Effector memory CD8-positive, alpha-beta T cell (primary cell): ENCODE measurements around the gene ST14.

Source experiments
- ATAC-seq: fragments of 150-1000 bp; cut with Tn5 transposase; replicated peaks from 2 replicates; pipeline ENCODE4 v1.10.0; 2021; ENCODE audit warnings: mild to moderate bottlenecking, moderate library complexity
- DNase-seq, 3 experiments: peaks; one replicate each; pipeline ENCODE4 v3.0.0; 2021
- H3K27ac Mint-ChIP-seq, 2 donors: one replicate each; pipeline ENCODE4 v1.8.0; 2022; ENCODE audit warnings: mild to moderate bottlenecking in 2 of 2, mixed read lengths in 2 of 2, moderate library complexity in 2 of 2
- H3K27me3 Mint-ChIP-seq, 2 donors: one replicate each; pipeline ENCODE4 v1.8.0; 2022; ENCODE audit warnings: mixed read lengths in 2 of 2
- H3K36me3 Mint-ChIP-seq: one replicate; pipeline ENCODE4 v1.8.0; 2022; ENCODE audit warnings: mild to moderate bottlenecking, moderate library complexity, mixed read lengths; ENCODE audit not compliant: insufficient read depth
- H3K4me1 Mint-ChIP-seq, 2 donors: one replicate each; pipeline ENCODE4 v1.8.0; 2022; ENCODE audit warnings: low read depth in 2 of 2, mixed read lengths in 2 of 2
- H3K4me3 Mint-ChIP-seq, 2 donors: one replicate each; pipeline ENCODE4 v1.8.0; 2022; ENCODE audit warnings: mild to moderate bottlenecking in 2 of 2, mixed read lengths in 2 of 2, moderate library complexity in 2 of 2
- H3K9me3 Mint-ChIP-seq, 2 donors: one replicate each; pipeline ENCODE4 v1.8.0; 2022; ENCODE audit warnings: mixed read lengths in 2 of 2

The ST14 gene

DNA sequence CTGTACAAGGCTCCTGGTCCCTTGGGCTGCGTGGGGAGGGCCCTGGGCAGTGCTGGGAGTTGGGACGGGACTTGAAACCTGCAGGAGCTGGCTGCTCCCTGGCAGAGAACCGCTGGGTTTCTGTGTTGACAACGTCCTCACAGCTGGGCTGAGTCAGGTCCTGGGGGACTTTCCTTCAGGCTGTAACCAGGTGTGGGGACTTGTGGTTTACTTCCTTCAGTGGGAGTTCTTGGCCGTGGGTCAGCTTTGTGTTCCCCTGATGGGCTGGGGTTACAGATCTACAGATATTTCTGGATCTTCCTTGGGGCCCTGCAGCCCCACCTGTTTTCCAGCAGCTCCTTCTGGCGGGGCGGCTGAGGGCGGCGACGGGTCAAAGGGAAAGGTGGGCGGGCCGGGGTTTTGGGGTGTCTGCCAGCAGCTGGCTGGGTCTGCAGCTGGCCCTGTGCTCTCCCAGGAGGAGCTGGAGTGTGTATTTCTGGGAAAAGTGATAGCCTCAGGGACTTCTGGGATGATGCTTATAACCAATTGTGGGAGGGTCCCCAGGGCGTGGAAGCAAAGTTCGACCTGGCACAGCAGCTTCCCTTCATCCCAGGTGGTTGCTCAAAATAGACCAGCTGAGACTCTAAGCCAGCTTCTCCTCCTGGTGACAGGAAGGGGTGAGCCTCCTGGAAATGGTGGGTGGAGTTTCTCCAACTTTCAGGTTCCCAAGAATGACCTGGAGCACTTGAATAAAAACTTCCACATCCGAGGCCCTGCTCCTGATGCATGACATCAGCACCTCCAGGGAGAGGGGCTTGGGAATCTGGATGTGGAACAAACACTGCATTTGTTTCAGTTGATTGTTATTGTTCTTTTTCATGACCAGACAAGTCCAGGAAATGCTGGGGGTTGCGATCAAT lies 19.1 kb downstream of the ST14 start:
- Mint-ChIP-seq H3K27ac (no peak overlapping the region), H3K4me1 (no peaks in the 10 kb centered on the region)
- no peak for DNase-seq

DNA sequence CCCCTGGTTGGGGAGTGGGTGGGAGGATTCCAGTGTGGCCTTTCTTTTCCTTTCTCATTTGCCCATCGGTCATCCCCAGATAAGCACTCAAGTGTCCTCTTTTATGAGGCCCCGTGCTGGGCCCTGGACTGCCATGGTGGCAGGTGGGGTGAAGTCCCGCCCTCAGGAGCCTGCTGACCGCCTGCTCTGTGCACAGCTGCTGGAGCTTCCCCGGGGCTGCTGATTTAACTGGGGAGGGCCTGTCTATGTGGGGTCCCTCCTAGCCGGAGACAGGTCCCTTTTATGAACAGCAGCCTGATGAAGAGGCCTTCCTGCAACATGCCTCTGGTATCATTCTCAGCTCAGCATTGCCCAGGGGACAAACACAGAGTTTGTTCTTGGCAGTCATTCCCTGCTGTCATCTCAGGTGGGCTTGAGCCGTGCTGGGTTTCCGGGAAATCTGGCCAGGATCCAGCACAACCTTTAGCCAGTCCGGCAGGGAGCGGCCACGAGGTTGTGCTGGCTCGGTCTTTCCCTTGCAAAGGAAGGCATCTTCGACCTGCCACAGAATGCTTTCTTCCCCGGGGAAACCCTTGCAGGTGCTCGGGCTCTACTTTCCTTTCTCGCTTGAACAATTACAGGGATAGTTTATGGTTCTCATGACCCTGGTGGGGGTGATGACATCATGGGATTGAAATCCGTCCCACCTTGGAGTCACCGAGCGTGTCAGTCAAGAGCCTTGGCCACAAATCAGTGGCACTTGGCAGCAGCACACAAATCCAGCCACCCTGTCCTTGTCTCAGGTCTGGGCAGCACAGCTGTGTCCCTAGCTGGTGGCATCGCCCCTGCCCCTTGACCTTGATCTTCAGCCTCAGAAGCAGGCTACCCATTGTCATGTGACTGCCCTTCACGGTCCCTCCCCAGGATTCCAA lies 20.1 kb downstream of the ST14 start:
- no peak overlapping the region for H3K27ac Mint-ChIP-seq
- no peaks in the 10 kb centered on the region for H3K4me1 Mint-ChIP-seq
- ATAC-seq = no peak

More for the DNA sequence above, 19.1 kb downstream of the ST14 start:
- H3K27me3 Mint-ChIP-seq = peaks cover 30 to 54% of the 10 kb centered on the region in 2 donors
- H3K9me3 Mint-ChIP-seq = peaks cover 3 to 9% of the 10 kb centered on the region in 2 donors
- no peaks in the 10 kb centered on the region for H3K36me3 Mint-ChIP-seq
- no peak overlapping the region for H3K4me3 Mint-ChIP-seq
- no peak for ATAC-seq

DNA sequence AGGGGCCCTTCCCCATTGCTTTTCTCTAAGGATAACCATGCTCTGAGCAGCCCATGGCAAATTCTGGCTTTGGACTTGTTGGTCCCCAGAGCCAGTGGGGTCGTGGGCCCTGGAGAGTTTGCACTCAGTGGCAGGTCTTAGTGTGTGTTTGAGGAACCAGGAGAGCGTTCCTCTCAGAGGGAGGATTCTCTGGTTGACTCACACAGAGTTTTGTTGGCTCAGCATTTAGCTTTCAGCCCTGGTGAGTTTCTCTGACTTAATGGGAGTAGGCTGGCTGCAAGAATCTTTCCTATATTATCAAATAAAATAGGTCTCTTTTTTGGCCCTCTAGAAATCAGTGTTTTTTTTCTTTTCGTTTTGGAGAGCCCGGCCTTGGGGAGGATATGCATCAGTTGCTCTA lies 20.9 kb downstream of the ST14 start:
- Mint-ChIP-seq H3K9me3 (no peaks in the 10 kb centered on the region), H3K27ac (no peak overlapping the region), H3K4me1 (no peaks in the 10 kb centered on the region), H3K36me3 (no peaks in the 10 kb centered on the region), H3K27me3 (peaks cover 39 to 50% of the 10 kb centered on the region in 2 donors), H3K4me3 (no peak overlapping the region)
- ATAC-seq (no peak), DNase-seq (no peak)

More for the DNA sequence above, 20.1 kb downstream of the ST14 start:
- Mint-ChIP-seq H3K9me3 (peaks cover 2 to 7% of the 10 kb centered on the region in 2 donors), H3K27me3 (peaks cover 35 to 56% of the 10 kb centered on the region in 2 donors), H3K36me3 (no peaks in the 10 kb centered on the region), H3K4me3 (no peak overlapping the region)
- no peak for DNase-seq

DNA sequence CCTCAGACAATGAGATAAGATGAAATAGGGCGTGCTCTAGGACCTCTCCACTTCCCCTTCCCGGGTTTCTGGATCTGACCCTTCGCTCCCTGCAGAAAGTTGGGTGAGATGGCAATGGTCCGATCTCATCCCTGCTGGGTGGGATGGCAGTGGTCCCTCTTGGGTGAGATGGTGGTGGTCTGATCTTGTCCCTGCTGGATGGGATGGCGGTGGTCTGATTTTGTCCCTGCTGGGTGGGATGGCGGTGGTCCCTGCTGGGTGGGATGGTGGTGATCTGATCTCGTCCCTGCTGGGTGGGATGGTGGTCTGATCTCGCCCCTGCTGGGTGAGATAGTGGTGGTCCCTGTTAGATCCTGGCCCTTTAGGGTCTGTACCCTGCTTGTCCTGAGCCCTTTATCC lies 21.3 kb downstream of the ST14 start:
- DNase-seq (no peak), ATAC-seq (no peak)
- no peaks in the 10 kb centered on the region for H3K4me1 Mint-ChIP-seq
- no peak overlapping the region for H3K27ac Mint-ChIP-seq
- no peaks in the 10 kb centered on the region for H3K36me3 Mint-ChIP-seq
- no peak overlapping the region for H3K4me3 Mint-ChIP-seq
- H3K9me3 Mint-ChIP-seq = no peaks in the 10 kb centered on the region
- peaks cover 44 to 50% of the 10 kb centered on the region in 2 donors for H3K27me3 Mint-ChIP-seq

- Mint-ChIP-seq H3K4me1 (no peaks in the 10 kb centered on the region), H3K27me3 (peaks cover 44 to 50% of the 10 kb centered on the region in 2 donors), H3K36me3 (no peaks in the 10 kb centered on the region), H3K27ac (no peak overlapping the region), H3K9me3 (no peaks in the 10 kb centered on the region), H3K4me3 (no peak overlapping the region)
- ATAC-seq = no peak
- DNase-seq = no peak
These were observed 22.0 kb downstream of the ST14 start for GRCh38 chr11:130181295-130182272.

DNA sequence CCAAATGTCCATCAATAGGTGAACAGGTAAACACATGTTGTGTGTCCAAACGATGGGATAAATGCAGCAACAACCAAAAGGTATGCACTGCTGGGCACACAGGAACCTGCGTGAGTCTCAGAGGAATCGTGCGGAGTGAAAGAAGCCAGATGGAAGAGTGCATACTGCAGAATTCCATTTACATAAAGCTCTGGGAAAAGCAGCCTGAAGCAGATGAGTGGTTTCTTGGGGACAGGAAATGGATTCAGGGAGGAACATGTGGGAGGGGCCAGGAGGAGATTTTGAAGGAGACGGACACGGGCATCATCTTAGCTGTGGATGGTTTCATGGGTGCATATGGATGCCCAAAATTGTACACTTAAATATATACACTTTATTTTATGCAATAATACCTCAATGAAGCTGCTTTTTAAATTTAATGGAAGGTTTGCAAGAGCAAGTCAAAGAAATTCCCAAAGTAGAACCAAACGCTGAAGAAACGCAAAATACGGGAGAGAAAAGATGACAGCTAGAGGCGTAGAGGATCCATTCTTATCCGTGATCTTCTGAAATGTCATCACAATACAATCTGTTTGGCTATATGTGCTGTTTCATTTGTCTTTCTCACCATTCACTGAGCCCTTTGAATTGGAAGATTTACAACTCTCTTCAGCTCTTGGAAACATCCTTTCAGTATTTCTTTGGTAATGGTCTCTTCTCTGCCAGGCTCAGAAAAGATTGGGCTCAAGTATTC lies 24.5 kb downstream of the ST14 start:
- Mint-ChIP-seq H3K27ac (no peak overlapping the region), H3K4me3 (no peak overlapping the region), H3K9me3 (no peaks in the 10 kb centered on the region), H3K4me1 (no peaks in the 10 kb centered on the region), H3K36me3 (no peaks in the 10 kb centered on the region), H3K27me3 (peaks cover 44 to 64% of the 10 kb centered on the region in 2 donors)
- ATAC-seq (no peak), DNase-seq (no peak)

GRCh38 chr11:130187096-130187495 lies 27.5 kb downstream of the ST14 start:
- Mint-ChIP-seq H3K36me3 (no peaks in the 10 kb centered on the region), H3K9me3 (no peaks in the 10 kb centered on the region), H3K4me1 (no peaks in the 10 kb centered on the region), H3K27ac (no peak overlapping the region), H3K4me3 (no peak overlapping the region), H3K27me3 (peaks cover 26 to 35% of the 10 kb centered on the region in 2 donors)
- DNase-seq = no peak
- ATAC-seq = no peak

GRCh38 chr11:130188047-130188446 lies 28.5 kb downstream of the ST14 start:
- H3K9me3 Mint-ChIP-seq = no peaks in the 10 kb centered on the region
- no peak overlapping the region for H3K4me3 Mint-ChIP-seq
- H3K4me1 Mint-ChIP-seq = no peaks in the 10 kb centered on the region
- H3K36me3 Mint-ChIP-seq = no peaks in the 10 kb centered on the region
- H3K27me3 Mint-ChIP-seq = peaks cover 26 to 31% of the 10 kb centered on the region in 2 donors
- DNase-seq (no peak), ATAC-seq (no peak)
- no peak overlapping the region for H3K27ac Mint-ChIP-seq

- no peak for DNase-seq
- Mint-ChIP-seq H3K27ac (no peak overlapping the region), H3K27me3 (peaks cover 22 to 24% of the 10 kb centered on the region in 2 donors), H3K4me3 (no peak overlapping the region), H3K9me3 (no peaks in the 10 kb centered on the region), H3K36me3 (no peaks in the 10 kb centered on the region), H3K4me1 (no peaks in the 10 kb centered on the region)
- ATAC-seq = no peak
These were observed 29.2 kb downstream of the ST14 start for GRCh38 chr11:130188585-130189347.

GRCh38 chr11:130189492-130190210 lies 30.1 kb downstream of the ST14 start:
- no peak for DNase-seq
- H3K4me1 Mint-ChIP-seq = no peaks in the 10 kb centered on the region
- no peaks in the 10 kb centered on the region for H3K36me3 Mint-ChIP-seq
- no peaks in the 10 kb centered on the region for H3K9me3 Mint-ChIP-seq
- peaks cover 13 to 16% of the 10 kb centered on the region in 2 donors for H3K27me3 Mint-ChIP-seq
- ATAC-seq = no peak
- H3K4me3 Mint-ChIP-seq = no peak overlapping the region
- no peak overlapping the region for H3K27ac Mint-ChIP-seq

GRCh38 chr11:130190371-130190881 lies 30.8 kb downstream of the ST14 start:
- Mint-ChIP-seq H3K27ac (no peak overlapping the region), H3K4me3 (no peak overlapping the region), H3K36me3 (no peaks in the 10 kb centered on the region), H3K27me3 (peaks cover 5 to 16% of the 10 kb centered on the region in 2 donors), H3K9me3 (no peaks in the 10 kb centered on the region), H3K4me1 (no peaks in the 10 kb centered on the region)
- ATAC-seq (no peak), DNase-seq (no peak)
